ENCODE results near the gene ONECUT2. TPM values are rescaled to one million over a fixed set of nuclear protein-coding genes. Genes with fewer than 3 reads are reported as not detected.

The ONECUT2 gene
- total and polyA plus RNA-seq, 2 experiments from 2014 or later, result 0.82 to 1.7 TPM

- Histone ChIP-seq H4K20me1 (replicated peaks; ENCODE audit: insufficient read depth) (no peaks in the 10 kb centered on the region), H3F3A (replicated peaks; ENCODE audit: low read depth) (no peaks in the 10 kb centered on the region), H3K4me3 (no peak overlapping the region), H3K4me2 (no peak overlapping the region), H3K27me3 (ENCODE audit: insufficient read depth) (no peaks in the 10 kb centered on the region), H3K9me2 (ENCODE audit: insufficient read depth) (no peaks in the 10 kb centered on the region), H3K4me1 (ENCODE audit: insufficient read depth) (peaks cover 2% of the 10 kb centered on the region; the same call in 1 of the 2 replicates), H3K36me3 (ENCODE audit: insufficient read depth) (no peaks in the 10 kb centered on the region), H3K79me2 (replicated peaks; ENCODE audit: insufficient read depth) (no peaks in the 10 kb centered on the region), H3K27ac (ENCODE audit: low read depth) (no peak overlapping the region), H2AFZ (no peak overlapping the region)
- Mint-ChIP-seq H3K36me3 (ENCODE audit: low read depth) (no peaks in the 10 kb centered on the region), H3K4me1 (no peaks in the 10 kb centered on the region; the same call in 1 of the 3 replicates), H3K4me3 (no peak overlapping the region), H3K27ac (no peak overlapping the region), H3K9me3 (no peaks in the 10 kb centered on the region), H3K27me3 (ENCODE audit: insufficient read depth, low read depth, poor library complexity) (no peaks in the 10 kb centered on the region)
- no peak for DNase-seq (ENCODE audit: low spot score)
- TF ChIP-seq ZNF462 (CRISPR knock-in tag; IDR thresholded peaks at IDR 0.05) (no peak), STAT1 (IDR thresholded peaks at IDR 0.05; ENCODE audit: unreplicated experiment) (no peak), REST (IDR thresholded peaks at IDR 0.05; ENCODE audit: unreplicated experiment) (no peak), EZH2 (IDR thresholded peaks at IDR 0.05; ENCODE audit: low read depth, unreplicated experiment) (no peak), POLR2AphosphoS5 (IDR thresholded peaks at IDR 0.05; ENCODE audit: low read depth) (no peak), ZNF331 (CRISPR knock-in tag; IDR thresholded peaks at IDR 0.05; ENCODE audit: low read depth) (no peak), JUNB (IDR thresholded peaks at IDR 0.05; ENCODE audit: unreplicated experiment) (no peak), NANOG (IDR thresholded peaks at IDR 0.05; ENCODE audit: borderline replicate concordance) (no peak), EZH2phosphoT487 (IDR thresholded peaks at IDR 0.05; ENCODE audit: unreplicated experiment) (no peak), ETS1 (IDR thresholded peaks at IDR 0.05) (no peak), CREB1 (CRISPR knock-in tag; IDR thresholded peaks at IDR 0.05; ENCODE audit: low read depth) (no peak), ZNF114 (CRISPR knock-in tag; IDR thresholded peaks at IDR 0.05) (no peak), CTCF (conservative IDR thresholded peaks at IDR 0.05; ENCODE audit: low read depth in 2 of 2) (no peak)
- ATAC-seq, result no peak
These were observed 31.1 kb downstream of the ONECUT2 start for GRCh38 chr18:57466307-57466706.
